Measurements from ENCODE around the gene OSBP2.

Gene OSBP2

DNA sequence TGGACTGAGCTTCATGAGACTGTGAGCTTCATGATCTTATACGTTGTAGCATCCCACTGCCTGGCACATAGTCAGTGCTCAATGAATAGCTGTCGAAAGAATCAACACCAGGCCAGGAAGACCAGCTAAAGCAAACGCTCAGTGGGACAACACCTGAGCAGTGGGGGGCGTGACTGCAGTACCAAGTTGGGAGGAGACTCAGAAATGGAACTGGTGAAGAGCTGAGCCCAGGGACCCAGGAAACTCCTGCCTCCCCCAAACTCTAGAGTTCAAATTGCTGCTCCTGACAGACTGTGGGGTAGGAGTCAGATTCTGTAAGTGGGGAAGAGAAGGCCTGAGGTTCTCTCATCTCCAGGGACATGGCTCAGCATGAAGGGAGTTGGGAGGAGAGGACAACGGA is 214.6 kb downstream of the OSBP2 start:
- TF ChIP-seq, protein P1, sequence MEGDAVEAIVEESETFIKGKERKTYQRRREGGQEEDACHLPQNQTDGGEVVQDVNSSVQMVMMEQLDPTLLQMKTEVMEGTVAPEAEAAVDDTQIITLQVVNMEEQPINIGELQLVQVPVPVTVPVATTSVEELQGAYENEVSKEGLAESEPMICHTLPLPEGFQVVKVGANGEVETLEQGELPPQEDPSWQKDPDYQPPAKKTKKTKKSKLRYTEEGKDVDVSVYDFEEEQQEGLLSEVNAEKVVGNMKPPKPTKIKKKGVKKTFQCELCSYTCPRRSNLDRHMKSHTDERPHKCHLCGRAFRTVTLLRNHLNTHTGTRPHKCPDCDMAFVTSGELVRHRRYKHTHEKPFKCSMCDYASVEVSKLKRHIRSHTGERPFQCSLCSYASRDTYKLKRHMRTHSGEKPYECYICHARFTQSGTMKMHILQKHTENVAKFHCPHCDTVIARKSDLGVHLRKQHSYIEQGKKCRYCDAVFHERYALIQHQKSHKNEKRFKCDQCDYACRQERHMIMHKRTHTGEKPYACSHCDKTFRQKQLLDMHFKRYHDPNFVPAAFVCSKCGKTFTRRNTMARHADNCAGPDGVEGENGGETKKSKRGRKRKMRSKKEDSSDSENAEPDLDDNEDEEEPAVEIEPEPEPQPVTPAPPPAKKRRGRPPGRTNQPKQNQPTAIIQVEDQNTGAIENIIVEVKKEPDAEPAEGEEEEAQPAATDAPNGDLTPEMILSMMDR (IDR thresholded peaks at IDR 0.05) = no peak

DNA sequence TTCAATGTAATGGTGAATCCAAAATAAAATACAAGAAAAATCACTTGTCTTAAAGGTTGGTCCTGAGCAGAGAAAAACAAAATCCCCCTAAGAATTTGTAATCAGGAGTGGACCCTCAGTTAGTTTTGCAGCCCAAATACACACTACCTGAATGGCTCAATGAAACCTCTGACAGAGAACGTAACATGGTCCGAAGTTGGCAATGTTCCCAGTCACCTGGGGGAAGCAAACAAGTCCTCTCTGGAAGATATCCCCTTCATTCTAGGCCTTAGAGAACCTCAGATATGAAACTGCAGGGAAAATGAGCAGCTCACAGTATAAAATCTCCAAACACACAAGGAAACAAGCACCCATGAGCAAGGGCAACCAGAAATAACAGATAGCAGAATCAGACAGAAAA is 215.7 kb downstream of the OSBP2 start:
- no peak overlapping the region for H3K4me3 ChIP-seq
- TF ChIP-seq, protein P1 (IDR thresholded peaks at IDR 0.05) = no peak
- no peak for DNase-seq (ENCODE audit: low spot score)

More for the DNA sequence above, 214.6 kb downstream of the OSBP2 start:
- no peak for DNase-seq (ENCODE audit: low spot score)
- no peak overlapping the region for H3K27ac ChIP-seq
- H3K4me3 ChIP-seq = no peak overlapping the region

DNA sequence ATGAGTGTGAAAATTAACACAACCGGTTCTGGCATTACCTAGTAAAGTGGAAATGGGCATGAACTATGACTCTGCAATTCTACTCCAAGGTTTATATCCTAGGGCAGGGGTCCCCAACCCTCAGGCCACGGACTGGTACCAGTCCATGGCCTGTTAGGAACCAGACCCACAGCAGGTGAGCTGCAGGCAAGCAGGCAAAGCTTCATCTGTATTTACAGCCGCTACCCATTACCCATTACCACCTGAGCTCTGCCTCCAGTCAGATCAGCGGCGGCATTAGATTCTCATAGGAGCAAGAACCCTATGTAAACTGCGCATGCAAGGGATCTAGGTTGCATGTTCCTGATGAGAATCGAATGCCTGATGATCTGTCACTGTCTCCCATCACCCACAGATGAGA is 224.1 kb downstream of the OSBP2 start:
- H3K27ac ChIP-seq = no peak overlapping the region
- H3K4me3 ChIP-seq = no peak overlapping the region
- TF ChIP-seq, protein P1 (IDR thresholded peaks at IDR 0.05) = no peak
- no peak for DNase-seq (ENCODE audit: low spot score)

More for the DNA sequence above, 215.7 kb downstream of the OSBP2 start:
- H3K27ac ChIP-seq = no peak overlapping the region

DNA sequence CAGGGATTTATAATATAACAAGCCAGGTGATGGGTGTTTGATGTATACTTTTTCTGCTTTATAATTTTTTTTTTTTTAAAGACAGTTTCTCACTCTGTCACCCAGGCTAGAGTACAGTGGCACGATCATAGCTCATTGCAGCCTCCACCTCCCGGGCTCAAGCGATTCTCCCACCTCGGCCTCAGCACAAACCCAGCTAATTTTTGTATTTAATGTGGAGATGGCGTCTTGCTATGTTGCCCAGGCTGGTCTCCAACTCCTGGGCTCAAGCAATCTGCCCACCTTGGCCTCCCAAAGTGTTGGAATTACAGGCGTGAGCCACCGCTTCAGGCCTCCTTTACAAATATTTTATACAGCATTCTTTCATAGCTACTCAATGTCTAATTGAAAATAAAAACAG is 225.3 kb downstream of the OSBP2 start:
- H3K27ac ChIP-seq = no peak overlapping the region
- DNase-seq (ENCODE audit: low spot score) = no peak
- TF ChIP-seq, protein P1 (IDR thresholded peaks at IDR 0.05) = no peak
- no peak overlapping the region for H3K4me3 ChIP-seq

DNA sequence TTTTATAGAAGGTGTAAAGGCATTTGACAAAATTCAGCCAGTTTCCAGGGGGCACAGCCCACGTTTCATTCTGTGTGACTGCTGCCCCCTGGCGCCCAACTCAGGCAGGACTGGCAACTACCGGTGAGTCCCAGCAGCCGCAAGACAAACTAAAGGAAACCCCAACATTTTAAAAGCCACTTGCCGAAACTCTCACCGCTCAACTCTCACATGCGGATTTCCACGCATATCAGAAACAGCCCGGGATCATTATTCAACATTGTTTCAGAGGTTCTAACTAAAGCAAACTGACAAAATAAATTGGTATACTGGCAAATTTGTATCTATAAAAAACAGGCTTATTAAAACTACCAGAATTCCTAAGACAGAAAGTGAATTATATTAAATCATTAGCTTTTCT is 225.7 kb downstream of the OSBP2 start:
- H3K4me3 ChIP-seq = no peak overlapping the region
- TF ChIP-seq, protein P1 (IDR thresholded peaks at IDR 0.05) = peak; percentile 52
- no peak overlapping the region for H3K27ac ChIP-seq
- no peak for DNase-seq (ENCODE audit: low spot score)

DNA sequence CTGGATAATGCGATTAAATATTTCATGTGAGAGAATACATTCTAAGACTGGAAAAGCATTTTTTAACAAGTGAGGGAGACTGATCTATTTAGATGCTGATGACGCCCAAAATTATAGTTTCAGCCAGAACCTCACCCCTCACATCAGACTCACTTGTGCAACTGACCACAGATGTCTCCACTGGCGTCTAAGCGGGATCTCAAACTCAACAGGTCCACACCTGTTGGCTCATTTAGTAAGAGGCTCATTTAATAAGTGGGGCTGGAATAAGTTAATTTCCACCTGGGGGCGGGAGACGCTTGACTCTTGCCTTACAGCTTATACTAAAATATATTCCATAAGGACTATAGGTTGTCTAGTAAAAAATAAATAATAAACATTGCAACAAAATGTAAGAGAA is 226.4 kb downstream of the OSBP2 start:
- Histone ChIP-seq H3K4me3 (peak overlapping the region; percentile 39), H3K27ac (no peak overlapping the region)
- TF ChIP-seq, protein P1 (IDR thresholded peaks at IDR 0.05) = no peak
- DNase-seq (ENCODE audit: low spot score) = no peak

DNA sequence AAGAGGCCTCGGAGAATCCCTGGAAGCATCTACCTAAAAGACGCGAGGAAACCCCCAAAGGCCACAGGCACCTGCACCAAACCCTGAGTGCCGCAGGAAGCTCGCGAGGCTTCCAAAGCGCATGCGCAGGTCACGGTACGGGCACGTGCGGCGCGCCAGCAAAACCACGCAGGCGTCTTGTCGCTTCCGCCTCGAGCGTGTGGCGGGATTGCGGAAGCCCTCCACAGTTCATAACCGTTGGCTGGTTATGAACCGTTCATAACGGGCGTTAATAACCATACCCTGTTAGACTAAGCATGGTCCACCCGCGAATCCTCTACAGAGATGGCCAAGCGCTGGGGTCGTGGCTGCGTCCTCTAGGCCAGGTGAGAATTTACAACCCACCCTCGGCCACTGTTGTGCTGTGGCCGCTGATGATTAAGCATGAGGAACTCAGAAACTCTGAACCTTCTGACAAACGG is 227.5 kb downstream of the OSBP2 start:
- DNase-seq (ENCODE audit: low spot score) = no peak
- Histone ChIP-seq H3K4me3 (peak overlapping the region; percentile 39), H3K27ac (no peak overlapping the region)
- TF ChIP-seq, protein P1 (IDR thresholded peaks at IDR 0.05) = no peak
